Esophagus muscularis mucosa (tissue), 4 donors: ENCODE measurements around the gene CHRNA3. TPM values are rescaled to one million over a fixed set of nuclear protein-coding genes. Genes with fewer than 3 reads are reported as not detected.

ENCODE experiments used
- DNase-seq: peaks from one replicate; pipeline ENCODE4 v3.0.0-alpha.2; 2017; ENCODE audit errors: extremely low spot score
- H3K27ac ChIP-seq, 4 donors: fragments of 200-600 bp; sonication (generic); replicated peaks in 1 of 4; 1 replicate in 3 of 4; 2 replicates in 1 of 4; pipeline ENCODE4 v1.5.1; 2016 to 2019; ENCODE audit warnings: mild to moderate bottlenecking in 1 of 4
- H3K27me3 ChIP-seq, 4 donors: fragments of 200-600 bp; sonication (generic); one replicate each; pipeline versions ENCODE4 v1.5.1 to v1.6.0; 2016 to 2019
- H3K36me3 ChIP-seq, 4 donors: fragments of 200-600 bp; sonication (generic); one replicate each; pipeline ENCODE4 v1.5.1; 2016 to 2019
- H3K4me1 ChIP-seq, 4 donors: fragments of 200-600 bp; sonication (generic); one replicate each; pipeline ENCODE4 v1.5.1; 2016 to 2019
- H3K4me3 ChIP-seq, 4 donors: fragments of 200-600 bp; sonication (generic); 1 replicate in 2 of 4; 2 replicates in 2 of 4; pipeline ENCODE4 v1.5.1; 2016 to 2019; ENCODE audit warnings: mild to moderate bottlenecking in 4 of 4, moderate library complexity in 1 of 4
- H3K9me3 ChIP-seq, 4 donors: fragments of 200-600 bp; sonication (generic); 1 replicate in 3 of 4; 2 replicates in 1 of 4; pipeline ENCODE4 v1.5.1; 2016 to 2019
- EP300 ChIP-seq: sonication (generic); formaldehyde crosslinking; IDR thresholded peaks from one replicate; pipeline ENCODE4 v1.6.1; 2017; ENCODE audit warnings: antibody characterized with exemption
- POLR2A ChIP-seq: fragments of 450-650 bp; IDR thresholded peaks from one replicate; pipeline ENCODE4 v1.6.1; 2017; ENCODE audit warnings: antibody characterized with exemption, moderate library complexity, mild to moderate bottlenecking, low read depth
- POLR2AphosphoS5 ChIP-seq, 2 donors: sonication (generic); formaldehyde crosslinking; IDR thresholded peaks; one replicate each; pipeline ENCODE4 v1.6.1; 2017; ENCODE audit warnings: antibody characterized with exemption in 2 of 2
- WGBS: methylation state at CpG from one replicate; pipeline ENCODE4 v1.1.5; 2018; 5-methylcytosine and 5-hydroxymethylcytosine counted together
- intact Hi-C: fragments of 100-400 bp; cut with DNase I; formaldehyde crosslinking; loops from one replicate; pipeline ENCODE4 v1.15.1; 2023
- total RNA-seq, 4 donors: library from RNA; depleted of rRNA; stranded (reverse); fragments of >200 nt; gene quantifications; one replicate each; pipeline versions ENCODE4 v1.1.0 to v1.2.1, GENCODE V29; 2016
- TF ChIP-seq, protein P1 (sequence below), 3 experiments: fragments of 200-600 bp in 2 of 3; fragments of 450-650 bp in 1 of 3; sonication (generic) in 2 of 3; IDR thresholded peaks; one replicate each; pipeline ENCODE4 v1.5.1; 2017 to 2019; ENCODE audit warnings: antibody characterized with exemption in 3 of 3, mild to moderate bottlenecking in 2 of 3, moderate library complexity in 1 of 3

CHRNA3 gene
- total RNA-seq, 4 donors from 2014 or later = 1.9 to 3.5 (median 3.1) TPM

DNA sequence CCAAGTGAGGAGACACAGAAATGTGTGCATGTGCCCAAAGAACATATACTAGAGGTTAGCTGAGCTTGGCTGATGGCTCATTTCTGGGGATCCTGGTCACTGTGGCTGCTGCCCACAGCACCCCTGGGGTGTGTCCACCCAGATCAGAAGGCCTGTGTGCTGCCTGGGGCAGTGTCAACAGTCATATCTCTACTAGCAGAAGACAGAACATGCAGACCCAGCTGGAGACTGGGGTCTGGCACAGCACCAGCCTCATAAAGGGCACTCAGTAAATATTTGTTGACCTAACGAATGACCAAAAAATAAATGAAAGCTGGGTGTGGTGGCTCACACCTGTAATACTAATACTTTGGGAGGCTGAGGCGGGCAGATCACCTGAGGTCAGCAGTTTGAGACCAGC, 16.4 kb downstream of the CHRNA3 start:
- no peak overlapping the region for H3K27ac ChIP-seq
- no peaks in the 10 kb centered on the region for H3K4me1 ChIP-seq
- peak; percentile 42 for DNase-seq
- H3K9me3 ChIP-seq = no peaks in the 10 kb centered on the region
- H3K27me3 ChIP-seq = peaks cover 0 to 15% (median 0%) of the 10 kb centered on the region in 4 donors
- TF ChIP-seq, protein P1, sequence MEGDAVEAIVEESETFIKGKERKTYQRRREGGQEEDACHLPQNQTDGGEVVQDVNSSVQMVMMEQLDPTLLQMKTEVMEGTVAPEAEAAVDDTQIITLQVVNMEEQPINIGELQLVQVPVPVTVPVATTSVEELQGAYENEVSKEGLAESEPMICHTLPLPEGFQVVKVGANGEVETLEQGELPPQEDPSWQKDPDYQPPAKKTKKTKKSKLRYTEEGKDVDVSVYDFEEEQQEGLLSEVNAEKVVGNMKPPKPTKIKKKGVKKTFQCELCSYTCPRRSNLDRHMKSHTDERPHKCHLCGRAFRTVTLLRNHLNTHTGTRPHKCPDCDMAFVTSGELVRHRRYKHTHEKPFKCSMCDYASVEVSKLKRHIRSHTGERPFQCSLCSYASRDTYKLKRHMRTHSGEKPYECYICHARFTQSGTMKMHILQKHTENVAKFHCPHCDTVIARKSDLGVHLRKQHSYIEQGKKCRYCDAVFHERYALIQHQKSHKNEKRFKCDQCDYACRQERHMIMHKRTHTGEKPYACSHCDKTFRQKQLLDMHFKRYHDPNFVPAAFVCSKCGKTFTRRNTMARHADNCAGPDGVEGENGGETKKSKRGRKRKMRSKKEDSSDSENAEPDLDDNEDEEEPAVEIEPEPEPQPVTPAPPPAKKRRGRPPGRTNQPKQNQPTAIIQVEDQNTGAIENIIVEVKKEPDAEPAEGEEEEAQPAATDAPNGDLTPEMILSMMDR (IDR thresholded peaks at IDR 0.05) = no peak
- TF ChIP-seq POLR2A (no peak), POLR2AphosphoS5 (IDR thresholded peaks at IDR 0.05) (no peak), EP300 (no peak)
- intact Hi-C loops = no loop called here
- WGBS = 100% methylated on average over 2 of the region's 2 CpGs
- no peak overlapping the region for H3K4me3 ChIP-seq
- H3K36me3 ChIP-seq = no peaks in the 10 kb centered on the region

DNA sequence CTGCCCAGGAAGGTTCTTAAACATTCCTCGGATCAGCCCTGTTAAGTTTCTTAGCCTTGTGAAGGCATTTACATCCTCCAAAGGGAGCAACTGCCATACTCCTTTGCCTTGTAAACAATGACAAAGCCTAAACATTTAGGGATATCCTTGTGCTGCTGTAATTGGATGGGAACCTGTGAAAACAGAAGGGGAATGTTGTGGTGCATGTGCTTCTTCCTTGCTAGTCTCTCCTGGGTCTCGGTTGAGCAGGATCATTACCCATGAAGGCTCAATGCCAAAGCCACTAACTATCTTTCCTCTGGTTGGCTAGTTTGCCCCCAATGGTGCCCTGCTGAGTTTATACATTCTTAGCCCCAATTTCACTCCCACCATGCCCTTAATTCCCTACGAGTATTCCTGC, 17.3 kb downstream of the CHRNA3 start:
- WGBS = 58% methylated on average over 3 of the region's 3 CpGs
- Histone ChIP-seq H3K9me3 (no peaks in the 10 kb centered on the region), H3K4me3 (no peak overlapping the region), H3K4me1 (no peaks in the 10 kb centered on the region), H3K27me3 (peaks cover 0 to 15% (median 0%) of the 10 kb centered on the region in 4 donors), H3K27ac (no peak overlapping the region), H3K36me3 (no peaks in the 10 kb centered on the region)
- intact Hi-C loops = no loop called here
- TF ChIP-seq, protein P1 (IDR thresholded peaks at IDR 0.05) = no peak
- TF ChIP-seq EP300 (no peak), POLR2A (no peak), POLR2AphosphoS5 (IDR thresholded peaks at IDR 0.05) (no peak)
- peak; percentile 70 for DNase-seq

DNA sequence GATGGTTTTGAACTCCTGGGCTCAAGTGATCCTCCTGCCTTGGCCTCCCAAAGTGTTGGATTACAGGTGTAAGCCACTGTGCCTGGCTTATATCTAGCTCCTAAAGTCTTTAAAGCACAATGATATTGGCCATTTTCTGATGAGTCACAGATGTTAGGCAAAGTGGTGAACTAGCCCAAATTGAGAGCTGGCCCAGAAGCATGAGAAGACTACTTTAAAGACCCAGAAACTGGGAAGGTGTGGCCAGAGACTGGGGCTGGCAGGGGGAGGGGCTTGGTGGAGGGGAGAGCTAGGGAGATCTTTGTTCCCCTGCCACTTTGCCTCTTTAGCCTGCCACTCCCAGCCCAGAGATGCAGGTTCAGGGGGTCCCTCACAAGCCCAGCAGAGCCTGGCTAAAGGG, 21.6 kb downstream of the CHRNA3 start:
- Histone ChIP-seq H3K9me3 (no peaks in the 10 kb centered on the region), H3K4me1 (no peaks in the 10 kb centered on the region), H3K27ac (no peak overlapping the region), H3K27me3 (peaks cover 0 to 9% (median 0%) of the 10 kb centered on the region in 4 donors), H3K4me3 (no peak overlapping the region), H3K36me3 (no peaks in the 10 kb centered on the region)
- intact Hi-C loops = no loop called here
- TF ChIP-seq POLR2AphosphoS5 (IDR thresholded peaks at IDR 0.05) = no peak
- no peak for TF ChIP-seq EP300
- TF ChIP-seq, protein P1 (IDR thresholded peaks at IDR 0.05) = no peak
- no peak for TF ChIP-seq POLR2A
- DNase-seq = no peak

DNA sequence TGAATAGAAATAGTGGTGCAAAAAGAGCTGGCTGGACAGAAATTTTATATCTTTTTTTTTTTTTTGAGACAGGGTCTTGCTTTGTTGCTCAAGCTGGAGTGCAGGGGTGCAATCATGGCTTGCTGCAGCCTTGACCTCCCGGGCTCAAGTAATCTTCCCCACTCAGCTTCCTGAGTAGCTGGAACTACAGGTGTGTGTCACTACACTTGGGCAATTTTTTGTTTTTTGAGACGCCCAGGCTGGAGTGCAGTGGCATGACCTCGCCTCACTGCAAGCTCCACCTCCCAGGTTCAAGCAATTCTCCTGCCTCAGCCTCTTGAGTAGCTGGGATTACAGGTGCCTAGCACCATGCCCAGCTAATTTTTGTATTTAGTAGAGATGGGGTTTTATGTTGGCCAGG, 22.4 kb downstream of the CHRNA3 start:
- Histone ChIP-seq H3K27ac (no peak overlapping the region), H3K9me3 (no peaks in the 10 kb centered on the region), H3K4me3 (no peak overlapping the region), H3K4me1 (no peaks in the 10 kb centered on the region), H3K36me3 (no peaks in the 10 kb centered on the region), H3K27me3 (peaks cover 0 to 1% (median 0%) of the 10 kb centered on the region in 4 donors)
- TF ChIP-seq EP300 = no peak
- TF ChIP-seq, protein P1 (IDR thresholded peaks at IDR 0.05) = no peak
- TF ChIP-seq POLR2A = no peak
- TF ChIP-seq POLR2AphosphoS5 (IDR thresholded peaks at IDR 0.05) = no peak
- 83% methylated on average over 3 of the region's 3 CpGs for WGBS
- intact Hi-C loops = no loop called here
- no peak for DNase-seq

DNA sequence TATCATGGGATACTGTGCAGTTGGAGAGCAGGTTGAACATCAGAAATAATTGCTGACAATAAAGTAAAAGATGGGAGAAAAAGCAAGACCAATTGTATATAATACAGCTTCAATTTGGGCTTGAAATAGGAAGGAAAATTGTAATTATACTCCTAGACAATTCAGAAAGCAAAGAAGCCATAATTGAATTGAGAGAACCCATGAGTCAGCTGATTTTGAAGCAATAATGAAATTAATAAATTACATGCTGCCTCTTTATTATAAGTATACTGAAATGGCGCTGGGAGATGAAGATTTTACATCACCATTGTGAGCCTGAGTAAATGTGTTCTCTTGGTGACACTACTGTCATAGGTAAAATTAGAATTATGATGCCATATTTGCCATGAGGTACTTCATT, 23.2 kb downstream of the CHRNA3 start:
- no peak for DNase-seq
- TF ChIP-seq EP300 (no peak), POLR2A (no peak), POLR2AphosphoS5 (IDR thresholded peaks at IDR 0.05) (no peak)
- TF ChIP-seq, protein P1 (IDR thresholded peaks at IDR 0.05) = no peak
- Histone ChIP-seq H3K27ac (no peak overlapping the region), H3K9me3 (no peaks in the 10 kb centered on the region), H3K4me3 (no peak overlapping the region), H3K4me1 (no peaks in the 10 kb centered on the region), H3K27me3 (no peaks in the 10 kb centered on the region), H3K36me3 (no peaks in the 10 kb centered on the region)
- WGBS = 100% methylated on average over 1 of the region's 1 CpG
- intact Hi-C loops = no loop called here
